ENCODE results near the gene PDZRN4.
"Not testable (repeated sequence)": the region's sequence is repeated elsewhere in the genome, so short reads cannot be mapped to it uniquely, and the experiment has no call there.

PDZRN4 gene

DNA sequence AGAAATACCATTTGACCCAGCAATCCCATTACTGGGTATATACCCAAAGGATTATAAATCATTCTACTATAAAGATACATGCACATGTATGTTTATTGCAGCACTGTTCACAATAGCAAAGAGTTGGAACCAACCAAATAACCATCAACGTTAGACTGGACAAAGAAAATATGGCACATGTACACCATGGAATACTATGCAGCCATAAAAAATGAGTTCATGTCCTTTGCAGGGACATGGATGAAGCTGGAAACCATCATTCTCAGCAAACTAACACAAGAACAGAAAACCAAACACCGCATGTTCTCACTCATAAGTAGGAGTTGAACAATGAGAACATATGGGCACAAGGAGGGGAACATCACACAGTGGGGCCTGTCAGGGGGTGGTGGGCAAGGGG lies 97.3 kb downstream of the PDZRN4 start:
- DNase-seq (ENCODE audit: low spot score): not testable (repeated sequence)

DNA sequence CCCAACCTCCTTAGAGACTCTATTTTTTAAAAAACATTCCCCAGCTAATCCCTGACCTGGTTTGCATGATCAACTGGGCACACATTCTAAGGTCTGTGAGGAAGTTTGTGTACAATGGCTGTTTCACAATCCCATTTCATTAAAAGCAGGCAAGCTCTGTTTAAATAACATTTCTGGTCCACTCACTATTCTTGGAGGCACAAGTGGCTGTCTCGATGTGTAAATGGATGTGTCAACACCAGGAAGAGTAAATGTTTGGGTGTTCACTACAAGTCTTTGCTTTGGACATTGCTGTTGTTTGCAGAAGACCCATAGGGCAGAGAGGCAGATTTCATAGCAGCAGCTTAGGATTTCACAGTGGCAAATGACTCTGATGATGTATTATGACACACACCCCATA lies 98.3 kb downstream of the PDZRN4 start:
- DNase-seq (ENCODE audit: low spot score): no peak

- DNase-seq (ENCODE audit: low spot score): no peak
These were observed 99.5 kb downstream of the PDZRN4 start for GRCh38 chr12:41287500-41288141.

- no peak for DNase-seq (ENCODE audit: low spot score)
These were observed 100.2 kb downstream of the PDZRN4 start for GRCh38 chr12:41288142-41288811.

- no peak for DNase-seq (ENCODE audit: low spot score)
These were observed 101.4 kb downstream of the PDZRN4 start for GRCh38 chr12:41289501-41289900.

- no peak for DNase-seq (ENCODE audit: low spot score)
These were observed 104.9 kb downstream of the PDZRN4 start for GRCh38 chr12:41293011-41293410.

DNA sequence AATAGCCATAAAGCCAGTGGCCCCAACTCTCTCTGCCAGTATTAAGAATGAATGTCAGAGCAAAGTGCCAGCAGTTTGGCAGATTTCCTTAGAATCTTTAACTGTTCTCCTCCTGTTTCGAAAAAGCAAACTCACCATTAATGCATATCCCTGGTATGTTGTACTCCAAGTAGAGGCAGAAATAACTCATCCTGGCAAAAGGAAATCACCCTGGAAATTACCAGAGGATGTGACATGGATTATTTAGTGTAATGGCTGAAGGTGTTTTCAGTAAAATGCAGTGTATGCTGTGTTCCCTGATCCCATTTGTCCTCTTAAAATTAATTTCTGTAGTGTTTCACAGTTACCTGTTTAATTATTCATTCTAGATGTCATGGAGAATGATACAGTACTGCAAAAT lies 105.3 kb downstream of the PDZRN4 start:
- DNase-seq (ENCODE audit: low spot score): no peak

DNA sequence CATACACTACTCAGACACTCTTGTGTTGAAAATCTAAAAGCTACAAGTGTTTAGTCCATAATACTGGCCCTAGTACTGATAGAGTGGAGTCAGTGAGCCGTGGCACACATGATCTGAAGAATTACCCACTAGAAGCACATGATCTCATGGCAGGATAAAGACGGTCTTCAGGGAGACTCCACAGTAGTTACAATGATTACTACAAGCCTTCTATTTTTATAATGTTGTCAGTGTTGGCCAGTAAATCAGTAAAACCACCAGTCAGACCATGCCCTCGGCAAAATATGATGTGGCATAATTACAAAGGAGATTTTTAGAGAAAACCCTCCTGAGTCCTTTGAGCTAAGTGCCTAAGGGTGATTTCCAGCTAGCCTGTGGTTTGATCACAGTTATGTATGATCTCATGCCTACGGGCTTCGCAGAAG lies 114.9 kb downstream of the PDZRN4 start:
- DNase-seq (ENCODE audit: low spot score): no peak

DNA sequence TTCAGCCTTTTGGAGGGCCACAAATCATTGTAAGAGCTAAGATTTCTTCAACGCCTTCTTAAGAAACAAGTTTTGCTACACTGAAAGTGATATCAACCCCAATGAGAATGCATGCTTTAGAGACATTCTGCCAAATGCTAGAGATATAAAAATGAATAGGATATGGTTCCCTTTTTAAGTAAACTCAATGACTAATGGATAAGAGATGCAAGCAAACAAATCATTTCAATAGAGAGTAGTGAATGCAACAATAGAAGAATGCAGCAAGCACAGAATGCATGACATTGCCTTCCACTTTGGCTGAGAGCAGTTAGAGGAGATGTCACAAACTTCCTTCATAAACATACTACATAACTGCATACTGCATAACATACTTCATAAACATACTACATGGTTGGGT lies 116.4 kb downstream of the PDZRN4 start:
- DNase-seq (ENCODE audit: low spot score): no peak

DNA sequence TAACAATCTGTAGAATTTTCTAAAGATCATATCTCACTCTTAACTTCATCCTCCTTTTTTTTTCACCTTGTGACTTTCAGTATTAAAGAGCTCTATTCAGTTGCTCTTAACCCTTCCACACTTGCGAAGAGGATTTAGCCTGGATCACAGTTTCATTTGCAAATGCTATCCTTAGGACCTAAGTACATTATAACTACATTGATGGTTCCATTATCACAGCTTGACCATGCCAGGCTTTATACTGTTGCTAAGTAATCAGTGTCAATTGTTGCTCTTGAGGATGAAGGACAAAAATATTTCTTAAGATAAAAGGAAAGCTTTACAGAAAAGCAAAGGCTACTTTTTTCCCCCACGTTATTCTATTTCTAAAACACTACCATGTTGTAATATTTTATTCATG lies 122.2 kb downstream of the PDZRN4 start:
- no peak for DNase-seq (ENCODE audit: low spot score)

GRCh38 chr12:41311883-41312282 lies 123.8 kb downstream of the PDZRN4 start:
- no peak for DNase-seq (ENCODE audit: low spot score)

- DNase-seq (ENCODE audit: low spot score): not testable (repeated sequence)
These were observed 124.3 kb downstream of the PDZRN4 start for GRCh38 chr12:41312451-41312850.

- no peak for DNase-seq (ENCODE audit: low spot score)
These were observed 137.2 kb downstream of the PDZRN4 start for GRCh38 chr12:41325336-41325735.

- DNase-seq (ENCODE audit: low spot score): no peak
These were observed 139.2 kb downstream of the PDZRN4 start for GRCh38 chr12:41327096-41327895.

GRCh38 chr12:41333974-41334373 lies 145.9 kb downstream of the PDZRN4 start:
- no peak for DNase-seq (ENCODE audit: low spot score)

GRCh38 chr12:41334390-41334789 lies 146.3 kb downstream of the PDZRN4 start:
- DNase-seq (ENCODE audit: low spot score): no peak

DNA sequence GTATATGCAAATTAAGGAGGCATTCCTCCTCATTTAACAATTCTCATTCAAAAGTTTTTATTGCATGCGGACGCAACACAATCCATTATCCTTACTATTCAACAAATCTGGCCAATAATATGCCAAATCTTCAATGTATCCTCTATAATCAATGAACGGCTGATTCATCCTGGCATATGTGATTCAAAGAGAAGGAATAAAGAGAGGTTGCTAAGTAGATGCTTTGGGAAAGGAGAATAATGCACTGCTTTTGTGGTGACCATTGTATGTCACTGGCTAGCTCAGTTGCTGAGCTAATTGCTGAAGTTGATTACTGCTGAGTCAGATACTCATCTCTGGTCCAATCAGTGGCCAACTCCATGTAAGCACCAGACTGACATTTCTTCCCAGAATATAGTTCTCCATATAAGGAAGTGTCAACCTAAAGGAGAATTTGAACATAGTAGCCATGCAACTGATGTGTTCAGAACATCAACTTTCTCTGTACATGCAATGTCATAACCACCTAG lies 148.0 kb downstream of the PDZRN4 start:
- DNase-seq (ENCODE audit: low spot score): no peak

DNA sequence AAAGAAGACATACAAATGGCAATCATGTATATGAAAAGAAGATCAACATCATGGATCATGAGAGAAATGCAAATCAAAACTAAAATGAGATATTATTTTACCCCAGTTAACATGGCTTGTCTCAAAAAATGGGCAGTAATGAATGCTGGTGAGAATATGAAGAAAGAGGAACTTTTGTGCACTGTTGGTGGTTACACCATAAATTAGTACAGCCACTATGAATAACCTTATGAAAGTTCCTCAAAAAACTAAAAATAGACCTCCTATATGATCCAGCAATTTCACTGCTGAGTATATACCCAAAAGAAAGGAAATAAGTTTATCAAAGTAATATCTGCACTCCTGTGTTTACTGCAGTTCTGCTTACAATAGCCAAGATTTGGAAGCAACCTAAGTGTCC lies 151.7 kb downstream of the PDZRN4 start:
- no peak for DNase-seq (ENCODE audit: low spot score)

- DNase-seq (ENCODE audit: low spot score): no peak
These were observed 156.8 kb downstream of the PDZRN4 start for GRCh38 chr12:41344776-41345470.

DNA sequence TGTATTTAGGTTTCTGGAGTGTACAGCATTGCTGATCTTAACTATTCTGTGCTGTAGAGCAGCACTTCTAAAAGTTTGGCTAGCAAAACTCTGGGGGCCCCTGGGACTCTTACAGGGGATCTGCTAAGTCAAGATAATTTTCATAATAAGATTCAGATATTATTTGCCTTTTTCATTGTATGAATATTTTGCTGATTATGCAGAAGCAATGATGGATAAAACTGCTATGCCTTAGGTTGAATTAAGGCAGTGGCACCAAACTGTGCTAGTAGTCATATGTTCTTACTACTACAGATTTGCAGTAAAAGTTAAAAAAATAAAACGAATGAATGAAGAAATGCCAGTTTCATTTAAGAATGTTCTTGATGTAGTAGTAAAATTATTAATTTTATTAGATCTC lies 160.1 kb downstream of the PDZRN4 start:
- DNase-seq (ENCODE audit: low spot score): no peak

GRCh38 chr12:41356181-41356580 lies 168.1 kb downstream of the PDZRN4 start:
- no peak for DNase-seq (ENCODE audit: low spot score)

- DNase-seq (ENCODE audit: low spot score): no peak
These were observed 173.6 kb downstream of the PDZRN4 start for GRCh38 chr12:41361738-41362137.

Data from activated CD4-positive, alpha-beta T cell treated with anti-CD3 and anti-CD28 coated beads, Interleukin-2, Interleukin-4, amounts not matched to agents 100 ng/mL and 50 ng/mL, durations not matched to agents 16 hours and 8 hours (primary cell).